COLO668 (cell line): ENCODE data around the gene ALG6.
"Not testable (repeated sequence)": the region's sequence is repeated elsewhere in the genome, so short reads cannot be mapped to it uniquely, and the experiment has no call there.

Experiments used
- DNase-seq: peaks from one replicate; lab custom pipeline; 2025; ENCODE audit not compliant: unreplicated experiment; lab: John Stamatoyannopoulos, UW

ALG6 gene

DNA sequence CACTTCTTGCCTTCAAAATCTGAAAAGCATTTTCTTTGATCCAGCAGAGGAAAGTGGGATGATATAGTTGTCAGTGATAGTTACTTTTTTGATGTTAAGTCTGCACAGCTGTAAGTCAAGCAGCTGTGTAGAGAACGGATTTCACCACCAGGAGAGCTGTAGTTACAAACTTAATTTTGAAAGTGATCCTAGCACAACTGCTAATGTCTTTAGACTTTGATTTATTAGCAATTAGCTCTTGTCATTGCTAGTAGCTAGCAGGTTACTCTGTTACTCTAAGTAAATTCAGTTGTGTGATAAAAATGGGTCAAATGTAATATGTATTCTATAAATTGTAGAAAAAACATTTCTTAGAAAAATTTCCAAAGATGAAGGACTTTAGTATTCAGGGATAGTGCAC lies 46.0 kb downstream of the ALG6 start:
- no peak for DNase-seq

DNA sequence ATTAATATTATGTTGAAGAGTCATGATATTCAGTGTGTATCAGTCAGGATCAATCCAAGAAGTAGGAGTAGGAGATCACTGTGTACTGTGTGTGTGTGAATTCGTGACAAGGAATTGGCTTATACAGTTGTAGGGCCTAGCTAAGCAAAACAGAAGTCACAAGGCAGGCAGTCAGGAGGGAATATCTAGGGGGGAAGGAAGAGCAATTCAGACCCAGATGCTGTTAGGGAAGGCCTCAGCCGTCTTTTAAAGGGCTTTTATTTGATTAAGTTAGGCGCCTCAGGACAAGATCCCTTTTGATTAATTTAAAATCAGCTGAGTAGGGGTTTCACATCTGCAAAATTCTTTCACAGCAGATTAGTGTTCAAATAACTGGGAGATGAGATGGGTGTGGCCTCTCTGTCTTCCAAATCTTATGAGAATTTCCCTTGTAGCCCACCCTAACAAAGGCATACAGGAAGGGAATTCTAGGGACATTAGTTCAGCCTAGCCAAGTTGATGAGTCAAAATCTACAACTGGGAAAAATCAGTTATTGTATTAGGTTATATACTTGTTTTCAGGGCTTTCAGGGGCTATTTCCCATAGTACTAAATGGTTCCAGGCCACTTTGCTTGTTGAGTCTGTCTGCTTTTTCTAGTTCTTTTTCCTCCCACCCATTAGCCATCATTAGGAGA lies 47.4 kb downstream of the ALG6 start:
- DNase-seq = no peak

DNA sequence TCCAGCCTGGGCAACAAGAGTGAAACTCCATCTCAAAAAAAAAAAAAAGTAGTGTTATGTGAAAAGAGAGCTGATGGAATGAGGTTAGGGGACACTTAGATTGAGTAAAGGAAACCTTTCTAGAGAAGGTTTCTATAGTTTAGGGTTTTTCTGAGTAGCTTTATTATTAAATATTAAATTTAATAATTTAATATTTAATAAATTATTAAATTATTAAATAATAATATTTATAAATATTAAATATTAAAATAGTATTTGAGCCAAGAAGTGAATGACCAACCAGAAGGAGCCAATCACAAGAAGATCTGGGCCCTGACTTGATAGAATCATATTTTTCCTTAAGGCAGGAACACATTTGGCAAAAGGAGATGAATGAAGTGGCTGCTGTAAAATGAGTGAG lies 50.7 kb downstream of the ALG6 start:
- no peak for DNase-seq

DNA sequence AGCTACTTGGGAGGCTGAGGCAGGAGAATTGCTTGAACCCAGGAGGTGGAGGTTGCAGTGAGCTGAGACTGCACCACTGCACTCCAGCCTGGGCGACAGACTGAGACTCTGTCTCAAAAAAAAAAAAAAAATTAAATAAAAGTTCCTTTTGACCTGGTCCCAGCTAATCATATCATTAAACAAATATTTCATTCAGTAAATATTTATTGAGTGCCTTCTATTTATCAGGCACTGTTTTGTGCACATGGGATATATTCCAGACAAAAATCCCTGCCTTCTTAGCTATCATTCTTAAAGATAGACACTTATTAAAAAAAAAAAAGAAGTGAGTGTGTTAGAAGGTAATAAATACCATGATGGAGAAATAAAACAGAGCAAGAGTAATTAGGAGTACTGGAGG lies 53.3 kb downstream of the ALG6 start:
- not testable (repeated sequence) for DNase-seq

DNA sequence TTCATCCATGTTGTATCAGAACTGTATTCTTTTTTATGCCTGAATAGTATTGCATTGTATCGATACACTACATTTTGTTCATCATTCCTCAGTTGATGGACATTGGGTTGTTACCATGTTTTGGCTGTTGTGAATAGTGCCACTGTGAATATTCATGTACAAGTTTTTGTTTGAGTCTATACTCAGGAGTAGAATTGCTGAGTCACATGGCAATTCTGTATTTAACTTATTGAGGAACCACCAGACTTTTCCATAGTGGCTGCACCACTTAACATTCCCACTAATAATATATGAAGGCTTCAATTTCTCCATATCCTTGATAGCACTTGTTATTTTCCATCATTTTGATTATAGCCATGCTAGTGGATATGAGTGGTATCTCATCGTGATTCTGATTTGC lies 56.2 kb downstream of the ALG6 start:
- no peak for DNase-seq

DNA sequence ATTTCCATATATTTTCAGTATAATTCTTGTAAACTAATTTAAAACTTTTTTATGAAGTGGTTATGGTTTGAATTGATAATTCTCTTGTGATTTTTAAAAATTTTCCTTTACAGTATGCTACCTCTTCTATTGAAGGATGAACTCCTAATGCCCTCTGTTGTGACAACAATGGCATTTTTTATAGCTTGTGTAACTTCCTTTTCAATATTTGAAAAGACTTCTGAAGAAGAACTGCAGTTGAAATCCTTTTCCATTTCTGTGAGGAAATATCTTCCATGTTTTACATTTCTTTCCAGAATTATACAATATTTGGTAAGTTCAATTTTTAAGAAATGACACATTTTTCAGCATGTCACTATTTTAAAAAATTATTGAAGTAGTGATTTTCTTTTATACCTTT lies 61.4 kb downstream of the ALG6 start:
- no peak for DNase-seq

DNA sequence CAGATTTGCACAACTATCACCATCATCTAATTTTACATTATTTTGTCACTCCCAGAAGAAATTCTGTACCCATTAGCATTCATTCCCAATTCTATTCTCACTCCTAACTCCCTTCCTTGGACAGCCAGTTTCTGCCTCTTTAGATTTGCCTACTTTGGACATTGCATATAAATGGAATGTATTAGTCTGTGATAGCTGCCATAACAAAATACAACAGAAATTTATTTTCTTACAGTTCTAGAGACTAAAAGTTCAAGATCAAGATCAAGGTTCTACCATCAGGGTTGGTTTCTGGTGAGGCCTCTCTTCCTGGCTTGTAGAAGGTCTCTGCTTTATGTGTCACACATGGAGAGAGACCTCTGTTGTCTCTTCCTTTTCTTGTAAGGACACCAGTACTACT lies 61.9 kb downstream of the ALG6 start:
- DNase-seq = no peak

DNA sequence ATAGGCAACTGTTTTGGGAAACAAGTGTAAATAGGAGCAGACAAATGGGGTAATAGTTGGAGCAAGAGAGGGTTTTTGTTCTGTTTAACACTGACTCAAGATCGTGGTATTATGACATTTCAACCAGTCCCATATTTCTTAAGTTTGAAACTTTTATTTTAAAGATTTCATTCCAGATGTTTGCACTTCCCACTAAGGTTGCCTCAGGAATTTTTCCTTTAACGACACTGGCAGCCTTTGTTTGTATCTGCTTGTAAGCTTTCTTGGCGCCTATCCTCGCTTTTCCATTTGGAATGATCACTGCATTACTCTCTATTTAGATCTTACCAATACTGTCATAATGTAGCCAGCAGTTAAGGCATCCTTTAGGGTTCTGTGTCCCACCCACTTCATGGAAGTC lies 67.7 kb downstream of the ALG6 start:
- no peak for DNase-seq

DNA sequence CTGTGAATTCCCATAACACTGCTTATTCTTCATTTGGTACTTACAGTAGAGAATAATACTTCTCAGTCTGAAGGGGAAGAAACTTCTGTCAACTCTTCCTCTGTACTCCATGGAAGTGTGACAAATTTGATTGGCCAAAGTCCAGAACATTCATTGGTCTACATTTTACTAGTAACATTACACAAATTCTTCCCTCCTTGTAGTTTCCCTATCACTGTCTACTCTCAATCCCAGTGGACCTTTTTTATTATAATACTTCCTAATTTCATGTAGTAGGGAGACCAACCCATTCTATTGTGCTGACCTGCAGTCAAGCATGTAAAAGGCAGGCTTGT lies 74.7 kb downstream of the ALG6 start:
- no peak for DNase-seq

DNA sequence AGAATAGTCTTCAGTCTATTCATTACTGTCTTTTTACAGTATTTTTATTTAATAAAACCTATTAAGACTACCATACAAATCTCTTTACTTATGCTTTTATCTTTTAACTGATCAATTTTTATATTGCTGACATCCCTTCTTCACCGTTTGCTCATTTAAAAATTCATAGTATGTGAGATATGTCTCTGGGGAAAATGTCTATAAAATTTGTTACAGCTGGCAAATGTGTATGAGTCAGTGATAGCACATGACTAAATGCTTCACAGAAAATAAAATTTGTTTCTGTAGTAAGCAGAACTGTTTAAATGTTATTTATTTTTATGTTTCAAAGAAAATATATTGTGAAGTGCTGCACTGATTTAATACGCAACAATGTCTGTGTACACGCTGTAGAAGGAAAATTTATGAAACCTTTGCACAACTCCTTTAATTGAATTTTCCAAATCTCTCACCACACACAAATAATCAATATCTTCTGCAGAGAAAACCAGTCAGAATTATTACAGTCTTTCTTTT lies 81.4 kb downstream of the ALG6 start:
- no peak for DNase-seq

DNA sequence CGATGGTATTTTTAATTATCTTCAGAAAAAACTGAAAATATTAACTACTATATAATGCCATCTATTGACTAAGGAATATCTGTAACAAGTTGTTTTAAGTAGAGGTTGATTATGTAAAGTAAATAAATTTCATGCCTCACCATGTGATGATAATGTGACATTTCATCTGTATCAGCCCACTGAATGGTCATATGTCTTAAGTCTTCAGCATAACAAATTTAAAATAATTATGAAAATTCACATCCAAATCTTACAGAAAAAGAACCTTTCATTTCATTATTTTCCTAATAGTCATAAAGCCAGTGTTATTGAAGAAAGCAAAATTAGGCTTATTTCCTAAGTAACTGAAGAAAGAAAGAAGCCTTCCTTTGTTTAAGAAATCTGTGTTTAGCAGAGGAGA lies 83.0 kb downstream of the ALG6 start:
- no peak for DNase-seq

DNA sequence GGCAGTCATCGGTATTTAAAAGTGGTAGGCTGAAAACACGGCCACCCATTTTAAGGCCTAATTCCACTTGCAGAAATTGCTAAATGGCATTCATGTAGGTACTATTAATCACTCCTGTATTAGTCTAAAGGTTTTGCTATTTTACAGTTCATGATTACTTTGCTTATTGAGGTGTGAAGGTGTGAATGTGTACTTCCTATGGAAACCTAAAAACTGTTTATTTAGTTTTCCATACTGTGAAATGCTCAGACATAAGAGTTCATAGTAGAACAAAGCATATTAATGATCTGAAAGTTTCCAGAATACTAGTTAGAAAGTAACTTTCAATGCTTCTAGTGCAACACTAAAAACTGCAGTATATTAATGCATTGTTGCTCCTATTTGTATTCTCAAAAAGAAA lies 85.8 kb downstream of the ALG6 start:
- DNase-seq = no peak

DNA sequence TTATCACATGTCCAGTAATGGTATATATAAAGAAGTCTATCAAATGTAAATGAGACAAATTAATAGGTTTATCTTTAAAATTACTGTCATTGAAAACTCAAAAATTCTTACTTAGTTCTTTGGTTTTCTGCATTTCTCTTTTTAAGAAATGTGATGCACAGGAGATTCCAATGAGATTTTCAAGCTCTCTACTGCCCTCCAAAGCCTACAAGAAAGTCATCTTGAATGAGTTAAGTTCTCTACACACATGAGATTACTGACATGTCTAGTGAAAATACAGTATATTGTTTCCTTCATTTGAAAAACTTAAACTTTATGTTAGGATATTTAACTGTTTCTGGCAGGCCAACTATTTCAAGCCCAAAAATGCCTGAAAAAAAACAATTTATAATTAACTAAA lies 86.8 kb downstream of the ALG6 start:
- DNase-seq = no peak

DNA sequence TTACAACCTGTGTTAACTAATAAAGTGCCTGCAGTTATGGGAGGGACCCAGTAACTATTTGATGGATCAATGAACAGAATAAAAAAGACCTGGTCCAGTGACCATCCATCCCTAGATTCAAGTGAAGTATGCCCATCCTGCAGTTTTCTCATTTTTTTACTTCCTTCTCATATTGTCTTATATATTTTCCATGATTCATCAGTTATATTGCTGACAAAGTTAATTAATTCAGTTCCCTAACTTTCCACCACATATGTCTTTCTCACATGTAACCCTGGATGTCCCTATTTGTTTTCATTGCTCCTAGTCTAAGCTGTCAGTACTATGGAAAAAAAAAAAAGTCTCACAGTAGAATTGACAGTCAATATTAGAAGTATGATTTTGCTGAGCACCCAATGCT lies 91.3 kb downstream of the ALG6 start:
- DNase-seq = no peak

DNA sequence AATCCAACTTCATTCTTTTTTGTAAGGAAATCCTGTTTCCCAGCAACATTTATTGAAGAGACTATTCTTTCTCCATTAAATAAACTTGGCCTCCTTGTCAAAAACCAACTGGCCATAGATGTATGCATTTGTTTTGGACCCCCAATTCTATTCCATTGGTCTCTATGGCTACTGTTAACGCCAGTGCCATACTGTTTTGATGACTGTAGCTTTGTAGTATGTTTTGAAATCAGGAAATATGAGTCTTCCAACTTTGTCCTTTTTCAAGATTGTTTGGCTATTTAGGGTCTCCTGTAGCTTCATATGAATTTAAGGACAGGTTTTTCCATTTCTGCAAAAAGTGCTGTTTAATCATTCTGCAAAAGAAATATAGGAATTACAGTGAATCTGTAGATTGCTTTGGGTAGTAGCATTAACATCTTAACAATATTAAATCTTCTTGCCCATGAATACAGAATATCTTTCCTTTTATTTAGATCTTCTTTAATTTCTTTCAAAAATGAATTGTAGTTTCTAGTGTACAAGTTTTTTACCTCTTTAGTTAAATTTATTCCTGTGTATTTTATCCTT lies 94.3 kb downstream of the ALG6 start:
- no peak for DNase-seq

DNA sequence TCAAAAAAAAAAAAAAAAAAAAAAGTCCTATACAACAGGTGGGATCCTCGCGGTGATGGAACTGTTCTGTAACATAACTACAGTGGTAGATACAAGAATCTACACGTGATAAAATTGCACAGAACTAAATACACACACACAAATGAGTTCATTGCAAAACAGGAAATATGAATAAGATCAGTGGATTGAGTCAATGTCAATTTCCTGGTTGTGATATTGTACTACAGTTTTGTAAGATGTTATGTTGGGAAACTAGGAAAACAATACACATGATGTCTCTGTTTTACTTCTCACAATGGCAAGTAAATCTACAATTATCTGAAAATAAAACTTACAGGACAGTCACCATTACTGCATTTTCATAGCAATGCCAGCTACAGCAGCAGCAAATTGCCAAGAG lies 95.8 kb downstream of the ALG6 start:
- no peak for DNase-seq

DNA sequence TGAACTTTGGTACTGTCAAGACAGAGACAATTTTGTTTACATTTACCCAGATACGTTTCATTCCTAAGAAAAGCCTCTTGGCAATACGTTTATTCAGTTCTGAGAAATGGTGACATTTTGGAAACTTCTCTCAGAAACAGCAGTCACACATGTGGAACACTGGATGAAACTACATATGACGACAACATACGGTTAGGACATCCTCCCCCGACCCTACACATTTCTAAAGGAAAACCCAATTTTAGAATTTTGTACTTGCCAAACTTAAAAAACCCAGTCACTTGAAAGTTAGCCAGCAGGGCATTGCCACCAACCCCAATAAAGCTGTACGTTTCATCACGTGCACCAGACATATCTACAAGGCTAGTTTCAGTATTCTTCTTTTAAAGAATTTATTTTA lies 98.8 kb downstream of the ALG6 start:
- DNase-seq = no peak

DNA sequence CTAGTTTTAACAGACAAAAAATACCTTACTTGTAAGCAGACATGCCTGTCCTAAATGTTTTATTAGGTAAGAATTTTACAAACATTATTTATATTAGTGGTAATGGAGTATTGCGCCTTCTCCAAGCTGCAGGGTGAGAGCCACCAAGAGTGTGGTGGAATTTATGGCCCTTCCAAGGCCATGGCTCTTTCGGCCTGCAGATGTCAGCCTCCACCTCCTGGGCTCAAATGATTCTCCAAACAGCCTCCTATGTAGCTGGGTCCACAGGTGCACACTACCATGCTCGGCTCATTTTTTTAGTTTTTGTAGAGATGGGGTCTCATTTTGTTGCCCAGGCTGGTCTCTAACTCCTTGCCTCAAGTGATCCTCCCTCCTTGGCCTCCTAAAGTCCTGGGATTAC lies 99.3 kb downstream of the ALG6 start:
- DNase-seq = no peak

DNA sequence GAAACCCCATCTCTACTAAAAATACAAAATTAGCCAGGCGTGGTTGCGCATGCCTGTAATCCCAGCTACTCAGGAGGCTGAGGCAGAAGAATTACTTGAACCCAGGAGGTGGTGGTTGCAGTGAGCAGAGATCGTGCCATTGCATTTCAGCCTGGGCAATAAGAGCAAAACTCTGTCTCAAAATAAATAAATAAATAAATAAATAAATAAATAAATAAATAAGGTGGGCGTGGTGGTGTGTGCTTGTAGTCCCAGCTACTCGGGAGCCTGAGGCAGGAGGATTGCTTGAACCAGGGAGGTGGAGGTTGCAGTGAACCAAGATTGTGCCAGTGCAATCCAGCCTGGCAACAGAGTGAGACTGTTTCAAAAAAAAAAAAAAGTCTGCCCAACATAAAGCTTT lies 101.3 kb downstream of the ALG6 start:
- not testable (repeated sequence) for DNase-seq

DNA sequence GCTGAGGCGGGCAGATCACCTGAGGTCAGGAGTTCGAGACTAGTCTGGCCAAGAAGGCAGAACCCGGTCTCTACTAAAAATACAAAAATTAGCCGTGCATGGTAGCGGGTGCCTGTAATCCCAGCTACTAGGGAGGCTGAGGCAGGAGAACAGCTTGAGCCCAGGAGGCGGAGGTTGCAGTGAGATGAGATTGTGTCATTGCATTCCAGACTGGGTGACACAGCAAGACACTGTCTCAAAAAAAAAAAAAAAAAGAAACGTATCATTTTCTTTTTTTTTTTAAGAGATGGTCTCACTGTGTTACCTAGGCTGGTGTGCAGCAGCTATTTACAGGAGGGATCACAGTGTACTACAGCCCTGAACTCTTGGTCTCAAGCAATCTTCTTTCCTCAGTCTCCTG lies 108.3 kb downstream of the ALG6 start:
- DNase-seq = no peak

DNA sequence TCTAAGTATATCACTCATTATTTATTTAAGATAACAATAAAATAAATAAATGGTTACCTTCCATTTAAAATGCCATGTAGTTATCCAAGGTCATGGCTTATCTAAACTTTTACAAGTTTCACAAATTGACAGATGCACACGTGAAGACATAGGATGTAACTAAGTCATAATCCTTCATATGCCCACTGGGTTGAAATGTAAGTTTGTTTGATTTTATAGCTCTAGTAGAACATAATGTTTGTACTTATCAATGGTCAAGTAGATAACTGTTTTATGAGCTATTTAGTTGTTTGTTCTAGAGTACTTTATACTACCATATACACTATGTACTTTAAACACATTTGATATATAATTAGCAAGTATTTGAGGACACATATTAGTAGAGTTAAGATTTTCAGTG lies 112.6 kb downstream of the ALG6 start:
- DNase-seq = no peak

DNA sequence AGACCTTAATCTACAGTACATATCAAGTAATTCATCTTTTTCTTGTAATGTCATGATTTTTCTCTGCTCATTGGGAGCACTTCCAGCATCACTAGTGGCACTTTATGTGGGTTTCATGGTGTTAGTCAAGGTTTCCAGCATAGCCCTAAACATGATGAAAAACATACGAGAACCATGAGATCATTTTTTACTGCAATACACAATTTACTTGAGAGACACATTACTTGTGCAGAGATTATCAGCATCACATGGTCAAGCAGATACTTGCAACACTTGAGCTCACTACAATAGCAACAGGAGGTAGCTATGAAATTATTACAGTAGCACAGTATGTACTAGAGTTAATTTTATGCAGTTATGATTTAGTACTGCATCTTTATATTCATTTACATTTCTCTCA lies 119.2 kb downstream of the ALG6 start:
- DNase-seq = no peak

DNA sequence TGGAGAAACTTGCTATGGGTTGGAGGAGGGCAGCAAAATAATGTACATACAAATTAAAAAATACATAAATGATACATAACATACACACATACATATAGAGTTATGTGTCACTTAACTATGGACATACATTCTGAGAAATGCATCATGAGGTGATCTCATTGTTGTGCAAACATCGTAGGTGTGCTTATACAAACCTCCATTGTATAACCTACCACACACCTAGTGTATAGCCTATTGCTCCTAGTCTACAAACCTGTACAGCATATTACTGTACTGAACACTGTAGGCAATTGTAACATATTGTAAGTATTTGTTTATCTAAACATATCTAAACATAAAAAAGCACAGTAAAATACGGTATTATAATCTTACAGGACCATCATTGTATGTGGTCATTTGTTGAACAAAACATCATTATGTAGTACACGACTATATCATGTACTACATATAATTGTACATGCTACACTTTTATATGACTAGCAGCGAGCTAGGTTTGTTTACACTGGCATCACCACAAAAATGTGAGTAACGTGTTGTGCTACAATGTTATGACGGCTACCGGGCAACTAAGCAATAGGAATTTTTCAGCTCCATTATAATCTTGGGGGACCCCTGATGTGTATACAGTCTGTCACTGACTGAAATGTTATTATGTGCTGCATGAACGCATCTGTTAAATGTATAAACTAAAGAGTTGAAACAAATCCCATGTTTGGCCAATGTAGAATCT lies 120.1 kb downstream of the ALG6 start:
- DNase-seq = peak; percentile 63
